NCI-H69 (cell line): ENCODE results near the gene VPS37C.
"Not testable (repeated sequence)": the region's sequence is repeated elsewhere in the genome, so short reads cannot be mapped to it uniquely, and the experiment has no call there.

Experiments
- DNase-seq: peaks from one replicate; lab custom pipeline; 2025; lab: John Stamatoyannopoulos, UW

Gene VPS37C

DNA sequence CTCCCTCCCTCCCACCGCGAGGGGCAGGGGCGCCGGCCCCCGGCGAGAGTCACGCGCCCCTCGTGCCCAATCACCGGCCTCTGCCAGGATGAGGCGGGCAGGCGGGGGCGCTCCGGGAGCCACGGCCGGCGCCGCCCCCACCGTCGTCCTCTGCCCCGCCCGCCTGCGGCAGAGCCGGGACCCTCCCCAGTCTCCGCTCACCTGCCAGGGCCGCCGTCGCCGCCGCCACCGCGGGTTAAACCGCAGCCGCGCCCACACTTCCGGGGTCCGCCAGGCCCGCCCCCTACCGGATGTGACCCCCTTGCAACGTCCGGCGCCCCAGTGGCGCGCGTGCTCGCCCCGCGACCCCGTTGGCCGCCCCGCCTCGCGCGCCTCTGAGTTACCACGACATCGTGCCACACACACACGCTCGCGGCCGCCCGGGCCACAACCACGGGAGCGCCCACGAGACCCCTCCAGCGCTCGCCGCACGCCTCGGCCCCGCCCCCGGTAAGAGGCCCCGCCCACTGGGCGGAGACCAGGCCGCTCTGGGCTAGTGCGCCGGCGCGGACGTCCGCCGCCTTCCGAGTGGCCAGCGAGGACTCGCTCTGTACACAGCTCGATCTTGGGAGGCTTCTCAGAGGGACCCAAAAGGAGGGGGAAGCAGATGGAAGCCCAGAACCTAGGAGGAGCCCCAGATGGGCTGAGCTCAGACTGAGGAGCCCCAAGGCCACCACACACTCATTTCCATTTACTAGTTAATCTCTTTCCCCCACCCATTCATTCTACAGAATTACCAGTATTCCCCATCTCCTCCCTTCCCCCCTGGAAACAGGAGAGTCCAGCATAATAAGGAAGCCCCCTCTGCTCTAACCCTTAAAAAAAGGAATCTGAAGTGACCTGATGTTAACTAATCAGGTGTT lies at the start of gene VPS37C:
VPS37C (minus strand) TSS at position 237 of the 902 bp plus-strand sequence. CDS start 22,597 bp downstream, outside the sequence.
- DNase-seq: peak; percentile 97

DNA sequence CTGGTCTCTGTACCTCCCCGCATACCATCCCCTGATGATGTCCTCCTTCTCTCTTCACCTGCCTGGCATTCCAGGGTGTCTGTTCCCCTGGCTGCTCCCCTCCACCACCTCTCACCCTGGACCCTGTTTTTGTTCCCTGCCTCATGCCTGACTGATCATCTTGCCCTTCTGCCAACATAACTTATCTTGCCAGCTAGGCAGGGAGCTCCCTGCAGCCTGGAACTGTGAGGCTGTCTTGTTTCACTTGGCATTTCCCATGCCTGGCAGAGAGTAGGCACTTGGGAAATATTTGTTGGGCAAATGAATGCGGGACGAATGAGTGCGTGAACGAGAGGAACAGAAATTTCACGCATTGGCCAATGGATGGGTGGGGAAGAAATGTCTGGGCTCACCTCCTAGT lies 49.4 kb upstream of the VPS37C start:
- DNase-seq: not testable (repeated sequence)

DNA sequence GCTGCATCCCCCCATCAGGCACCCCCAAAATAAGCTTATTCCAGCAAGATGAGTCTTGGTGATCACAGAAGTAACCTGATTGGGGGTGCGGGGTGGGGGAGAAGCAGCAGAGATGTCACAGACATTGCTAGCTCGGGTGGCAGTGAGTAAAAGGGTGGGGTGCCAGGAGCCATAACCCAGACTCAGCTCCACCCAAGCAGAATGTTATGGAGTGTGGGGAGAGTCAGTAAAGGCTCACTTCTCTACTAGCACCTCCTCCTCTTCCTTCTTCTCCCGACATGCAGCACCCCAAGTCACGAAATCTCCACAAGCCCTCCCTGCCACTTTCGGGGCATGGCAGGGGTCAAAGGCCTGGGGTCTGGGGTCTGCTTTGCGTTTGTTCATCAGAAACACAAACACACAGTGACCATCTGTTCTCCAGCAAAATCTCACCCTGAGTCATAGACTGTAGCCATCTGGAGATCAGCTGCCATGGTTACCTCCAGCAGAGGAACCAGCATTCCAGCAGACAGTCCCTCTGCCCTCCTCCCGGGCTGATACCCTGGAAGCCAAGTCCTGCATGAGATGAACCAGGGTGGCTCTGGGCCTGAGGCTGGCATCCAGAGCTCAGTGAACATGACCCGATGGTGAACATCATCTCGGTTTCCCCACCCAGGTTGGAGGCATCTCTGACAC lies 46.5 kb upstream of the VPS37C start:
- not testable (repeated sequence) for DNase-seq

DNA sequence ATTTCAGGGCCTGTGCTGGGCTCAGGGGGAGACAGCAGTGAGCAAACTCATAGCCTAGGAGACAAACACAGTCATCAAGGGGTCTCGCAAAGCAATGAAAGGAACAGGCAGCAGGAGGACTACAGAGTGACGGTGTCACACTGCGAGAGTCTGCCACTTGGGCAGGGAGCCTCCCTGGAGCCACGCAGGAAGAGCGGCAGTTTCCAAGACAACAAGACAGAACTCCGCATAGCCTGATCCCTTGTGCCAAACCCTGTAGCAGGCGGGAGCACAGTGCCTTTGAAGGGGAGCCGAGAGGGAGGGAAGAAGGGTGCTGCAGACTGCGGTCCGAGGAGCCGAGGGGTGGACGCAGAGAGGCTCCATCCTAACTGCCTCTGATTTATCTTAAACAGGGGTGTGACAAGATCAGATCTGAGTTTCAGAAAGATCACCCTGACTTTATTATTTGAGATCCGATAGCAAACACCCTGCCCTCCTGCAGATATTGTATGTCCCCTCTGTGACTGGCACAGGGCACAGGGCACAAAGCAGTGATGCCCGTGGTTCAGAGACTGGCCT lies 43.4 kb upstream of the VPS37C start:
- peak; percentile 38 for DNase-seq

GRCh38 chr11:61203873-61204272 lies 42.6 kb upstream of the VPS37C start:
- not testable (repeated sequence) for DNase-seq

- not testable (repeated sequence) for DNase-seq
These were observed 41.9 kb upstream of the VPS37C start, which contains the start of gene PGA3 for GRCh38 chr11:61202950-61203746. Gene PGA3, plus strand, starts transcription at chr11:61203515. Its CDS starts 50 bp downstream, at chr11:61203565.

DNA sequence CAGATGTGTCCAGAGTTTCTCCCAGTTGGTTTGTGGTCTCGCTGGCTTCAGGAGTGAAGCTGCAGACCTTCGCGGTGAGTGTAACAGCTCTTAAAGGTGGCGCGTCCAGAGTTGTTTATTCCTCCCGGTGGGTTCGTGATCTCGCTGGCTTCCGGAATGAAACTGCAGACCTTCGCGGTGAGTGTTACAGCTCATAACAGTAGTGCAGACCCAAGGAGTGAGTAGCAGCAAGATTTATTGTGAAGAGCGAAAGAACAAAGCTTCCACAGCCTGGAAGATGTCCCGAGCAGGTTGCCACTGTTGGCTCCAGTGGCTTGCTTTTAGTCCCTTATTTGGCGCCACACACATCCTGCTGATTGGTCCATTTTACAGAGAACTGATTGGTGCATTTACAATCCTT lies 40.2 kb upstream of the VPS37C start:
- DNase-seq: no peak

GRCh38 chr11:61198948-61199523 lies 37.8 kb upstream of the VPS37C start:
- DNase-seq: no peak

DNA sequence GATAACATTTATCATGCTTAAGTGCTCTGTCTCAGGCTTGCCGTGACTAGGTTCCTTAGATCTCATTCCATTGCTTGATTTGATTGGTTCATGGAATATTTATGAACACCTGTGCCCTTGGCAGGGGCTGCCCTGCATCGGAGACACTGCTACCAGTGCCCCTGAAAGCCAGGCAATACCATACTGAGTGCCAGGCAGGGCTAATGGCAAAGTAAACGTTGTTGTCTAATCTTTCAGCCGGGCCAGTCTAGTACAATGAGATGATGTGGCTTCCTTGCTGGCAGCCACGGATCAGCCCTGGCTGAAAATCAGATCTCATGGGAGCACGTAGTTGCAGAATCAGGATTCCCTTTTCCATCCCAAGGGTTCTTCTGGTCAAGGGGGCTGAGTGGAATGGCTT lies 37.1 kb upstream of the VPS37C start:
- DNase-seq: peak; percentile 33

DNA sequence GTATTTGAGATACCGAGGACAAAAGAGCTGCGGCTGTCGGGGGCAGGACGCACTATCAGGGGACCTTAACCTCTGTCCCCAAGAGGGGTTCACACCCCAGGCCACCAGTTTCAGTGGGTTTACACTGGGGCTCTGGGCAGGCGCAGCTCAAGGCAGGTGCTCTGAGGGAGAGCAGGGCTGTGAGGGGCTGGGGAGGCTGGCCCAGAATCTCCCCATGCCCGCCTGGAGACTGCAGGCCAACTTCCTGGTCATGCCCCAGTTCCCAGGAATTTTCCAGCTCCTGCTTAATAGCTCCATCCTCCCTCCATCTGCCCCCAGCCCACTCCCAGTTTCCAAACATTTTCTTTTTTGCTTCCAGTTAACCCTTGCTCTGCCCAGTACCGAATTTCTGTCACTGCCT lies 34.5 kb upstream of the VPS37C start:
- no peak for DNase-seq

DNA sequence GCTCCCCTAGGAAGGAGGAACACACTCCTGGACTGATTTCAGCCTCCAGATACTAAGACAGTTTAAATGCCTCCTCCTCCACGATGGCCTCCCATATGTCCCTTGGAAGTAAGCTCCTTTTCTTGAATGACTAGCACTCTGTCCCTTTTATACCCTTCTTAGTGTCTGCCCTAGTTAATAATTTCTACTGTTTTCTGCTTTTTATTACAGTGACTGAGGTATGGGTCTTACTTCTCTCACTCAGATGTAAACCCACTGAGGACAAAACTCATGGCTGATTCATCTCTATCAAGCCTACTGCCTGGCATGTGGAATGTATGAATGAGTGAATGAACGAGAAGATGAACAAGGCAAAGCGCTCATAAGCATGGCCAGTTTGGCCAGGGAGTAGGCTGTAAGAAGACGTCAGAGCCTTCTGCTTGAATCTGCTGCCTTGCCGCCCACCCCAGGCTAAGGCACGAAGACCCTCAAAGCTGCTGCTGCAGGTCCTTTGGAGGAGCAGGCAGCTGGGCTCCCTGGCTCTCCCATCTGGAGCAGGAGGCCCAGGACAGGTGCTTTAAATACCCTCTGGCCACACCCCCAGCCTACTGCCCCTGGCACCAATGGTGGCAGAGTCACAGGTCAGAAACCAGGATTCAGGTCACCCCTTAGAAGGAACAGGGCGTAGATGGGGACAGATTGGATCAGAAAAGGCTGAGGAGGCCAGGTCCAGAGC lies 33.9 kb upstream of the VPS37C start:
- no peak for DNase-seq

GRCh38 chr11:61194169-61194671 lies 33.0 kb upstream of the VPS37C start:
- DNase-seq: no peak

DNA sequence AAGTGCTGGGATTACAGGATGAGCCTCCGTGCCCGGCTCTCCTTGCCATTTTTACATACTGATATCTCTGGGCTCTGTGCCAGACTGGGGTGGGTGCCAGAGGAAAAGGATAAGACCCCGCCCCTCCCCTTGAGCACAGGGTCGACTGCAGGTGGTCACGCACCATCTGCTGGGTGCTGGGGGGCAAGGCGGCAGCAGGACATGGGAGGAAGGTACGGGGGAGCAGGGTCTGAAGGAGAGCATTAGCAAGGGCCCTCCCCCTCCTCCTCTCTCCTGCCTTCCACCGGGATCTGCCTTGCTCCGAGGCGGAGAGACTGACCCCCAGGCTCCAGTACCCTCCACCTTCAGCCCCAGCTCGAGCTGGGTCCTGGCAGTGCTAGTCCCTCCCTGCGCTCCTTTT lies 32.4 kb upstream of the VPS37C start:
- DNase-seq: peak; percentile 85

- DNase-seq: no peak
These were observed 28.7 kb upstream of the VPS37C start for GRCh38 chr11:61189933-61190332.

DNA sequence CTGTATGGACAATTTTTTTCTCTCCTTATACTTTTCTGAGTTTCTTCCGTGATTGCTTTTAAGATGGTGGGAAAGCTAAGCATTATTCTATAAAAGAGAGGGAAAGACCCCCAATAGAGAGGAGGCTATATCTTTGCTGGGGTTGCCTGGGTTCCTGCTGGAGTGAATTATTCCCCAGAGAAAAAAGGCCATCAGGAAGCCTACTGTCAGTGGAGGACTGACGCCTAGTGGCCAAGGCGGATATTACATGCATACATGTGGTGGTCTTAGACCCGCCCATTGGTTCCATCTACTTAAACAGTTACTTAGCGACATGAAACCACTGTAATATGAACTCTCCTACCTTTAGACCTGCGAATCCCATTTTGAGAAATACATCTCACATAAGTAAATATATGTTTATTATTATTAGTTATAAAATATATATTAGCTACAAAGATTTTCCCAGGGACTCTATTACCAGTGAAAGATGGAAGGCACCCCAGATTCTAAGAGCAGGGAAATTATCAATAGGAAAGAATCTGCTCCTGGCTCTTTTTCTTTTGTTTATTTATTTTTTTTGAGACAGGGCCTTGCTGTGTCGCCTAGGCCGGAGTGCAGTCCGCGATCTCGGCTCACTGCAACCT lies 26.4 kb upstream of the VPS37C start:
- peak; percentile 89 for DNase-seq

GRCh38 chr11:61186504-61186903 lies 25.3 kb upstream of the VPS37C start:
- no peak for DNase-seq

- DNase-seq: no peak
These were observed 22.4 kb upstream of the VPS37C start for GRCh38 chr11:61183645-61184044.

GRCh38 chr11:61181489-61181888 lies 20.3 kb upstream of the VPS37C start:
- DNase-seq: no peak

DNA sequence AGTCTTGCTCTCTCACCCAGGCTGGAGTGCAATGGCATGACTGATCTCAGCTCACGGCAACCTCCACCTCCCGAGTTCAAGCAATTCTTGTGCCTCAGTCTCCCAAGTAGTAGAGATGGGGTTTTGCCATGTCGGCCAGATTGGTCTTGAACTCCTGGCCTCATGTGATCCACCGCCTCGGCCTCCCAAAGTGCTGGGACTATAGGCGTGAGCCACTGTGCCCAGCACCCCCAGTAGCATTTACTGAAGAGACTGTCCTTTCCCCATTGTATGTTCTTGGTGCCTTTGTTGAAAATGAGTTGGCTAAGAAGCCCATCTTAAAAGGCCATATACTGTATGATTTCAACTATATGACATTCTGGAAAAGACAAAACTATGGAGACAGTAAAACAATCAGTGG lies 19.0 kb upstream of the VPS37C start:
- not testable (repeated sequence) for DNase-seq

DNA sequence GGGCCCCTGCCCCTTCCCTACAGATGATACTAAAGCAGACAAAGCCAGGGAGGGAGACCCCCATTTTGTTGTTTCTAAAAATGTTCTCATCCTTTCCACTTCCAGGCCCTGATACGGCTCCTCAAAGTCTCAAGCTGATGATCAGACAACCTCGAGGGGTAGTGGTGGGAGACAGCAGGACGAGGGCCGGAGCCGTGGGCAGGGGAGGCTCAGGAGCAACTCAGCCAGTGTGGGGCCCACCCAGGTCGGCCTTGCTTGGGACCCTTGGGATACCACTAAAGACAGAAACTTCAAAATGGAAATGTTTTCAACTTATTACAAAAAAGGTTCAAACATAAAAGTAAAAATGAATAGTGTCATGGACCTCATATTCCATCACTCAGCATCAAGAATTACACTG lies 15.2 kb upstream of the VPS37C start:
- DNase-seq: no peak
